Right forelimb (tissue), 1 donor: Measurements from ENCODE around the gene RBP4.
A peak's percentile ranks its signal among the peaks of the same experiment; 100 is the strongest.
"Not testable (repeated sequence)": the region's sequence is repeated elsewhere in the genome, so short reads cannot be mapped to it uniquely, and the experiment has no call there.

Experiments used
- DNase-seq: peaks from one replicate; pipeline ENCODE4 v3.0.0-alpha.2; 2018

Gene RBP4

GRCh38 chr10:93565446-93565845, 35.6 kb downstream of the RBP4 start:
- no peak for DNase-seq

DNA sequence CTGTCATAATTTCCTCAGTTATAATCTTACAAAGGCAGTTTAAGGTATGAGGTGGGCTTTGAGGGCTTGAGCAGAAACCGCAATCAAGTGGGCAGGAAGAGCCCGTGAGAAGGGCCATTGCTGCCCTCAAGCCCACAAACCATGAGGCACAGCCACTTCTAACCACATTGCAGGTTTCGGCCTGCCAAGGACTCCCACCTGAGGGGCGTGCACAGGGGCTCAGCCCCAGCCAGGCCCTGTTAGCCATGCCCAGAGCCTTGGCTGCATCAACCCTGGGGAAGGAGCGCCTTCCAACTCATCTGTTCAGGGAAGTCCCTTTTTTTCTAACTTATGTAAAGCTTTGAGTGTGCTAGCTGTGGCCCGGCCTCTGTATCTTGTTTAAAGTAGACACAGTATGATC, 40.5 kb downstream of the RBP4 start:
- no peak for DNase-seq

DNA sequence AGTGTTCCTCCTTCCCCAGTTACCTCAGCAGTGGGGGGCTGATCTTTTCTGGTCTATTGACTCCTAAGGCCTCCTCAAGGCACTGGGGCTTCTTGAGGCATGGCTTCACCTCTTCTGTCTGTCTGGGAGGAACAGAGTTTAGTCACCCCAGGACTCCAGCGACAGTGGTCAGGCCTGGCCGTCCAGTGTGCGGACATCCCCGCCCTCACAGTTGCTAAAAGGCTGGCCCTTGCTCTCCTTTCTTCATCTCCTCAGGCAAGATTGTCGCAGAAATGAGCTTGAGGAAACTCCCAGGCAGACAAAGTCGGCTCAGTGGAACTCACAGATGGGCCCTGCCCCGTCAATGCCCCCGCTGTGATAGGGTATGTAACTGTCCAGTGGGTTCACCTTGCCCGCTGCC, 41.5 kb downstream of the RBP4 start:
- DNase-seq, result no peak

GRCh38 chr10:93554760-93555432, 46.1 kb downstream of the RBP4 start:
- peak; percentile 76 for DNase-seq

DNA sequence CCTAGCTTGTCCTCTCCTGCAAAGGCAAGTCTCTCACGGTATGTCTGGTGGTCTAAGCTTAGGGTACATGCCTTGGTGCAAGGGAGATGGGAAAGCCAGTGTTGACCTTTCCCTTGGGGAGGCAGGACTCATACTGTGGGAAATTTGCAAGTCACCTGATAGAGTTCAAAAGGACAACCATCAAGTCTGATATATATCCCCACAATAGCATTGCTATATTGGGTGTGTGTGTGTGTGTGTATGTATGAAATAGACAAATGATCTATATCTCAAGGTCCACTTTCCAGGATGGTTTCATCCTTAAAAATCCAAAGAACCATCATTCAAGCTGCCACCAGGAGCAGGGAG, 46.7 kb downstream of the RBP4 start:
- DNase-seq, result no peak

- peak; percentile 46 for DNase-seq
Measured at GRCh38 chr10:93553482-93554315, 47.3 kb downstream of the RBP4 start.

DNA sequence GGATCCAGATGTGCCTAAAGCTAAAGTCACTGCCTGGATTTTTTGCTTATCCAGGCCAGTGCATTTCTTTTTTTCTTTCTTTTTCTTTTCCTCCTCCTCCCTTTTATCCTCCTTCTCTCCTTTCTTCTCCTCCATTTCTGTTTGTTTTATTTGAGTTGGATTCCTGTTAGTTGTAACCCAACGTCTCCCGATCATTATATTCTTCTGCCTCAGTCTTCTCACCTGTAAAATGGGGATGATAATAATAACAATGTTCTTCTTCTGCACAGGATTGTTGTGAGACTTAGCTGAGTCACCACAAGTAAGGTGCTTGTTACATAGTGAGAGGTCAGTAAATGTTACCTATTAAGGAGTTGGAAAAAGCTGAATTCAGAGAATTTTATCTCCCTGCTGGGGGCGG, 48.3 kb downstream of the RBP4 start:
- DNase-seq, result no peak

- DNase-seq, result no peak
Measured at GRCh38 chr10:93550606-93551005, 50.4 kb downstream of the RBP4 start.

- DNase-seq, result no peak
Measured at GRCh38 chr10:93548376-93549071, 52.5 kb downstream of the RBP4 start.

- DNase-seq, result no peak
Measured at GRCh38 chr10:93547522-93547921, 53.5 kb downstream of the RBP4 start.

GRCh38 chr10:93546995-93547394, 54.0 kb downstream of the RBP4 start:
- DNase-seq, result not testable (repeated sequence)

GRCh38 chr10:93542358-93542791, 58.7 kb downstream of the RBP4 start:
- peak; percentile 69 for DNase-seq
